ENCODE measurements around the gene AGAP1. TPM values are rescaled to one million over a fixed set of nuclear protein-coding genes. Genes with fewer than 3 reads are reported as not detected.

The AGAP1 gene
- total RNA-seq, 1 experiment from 2014 or later, result 25.8 TPM

DNA sequence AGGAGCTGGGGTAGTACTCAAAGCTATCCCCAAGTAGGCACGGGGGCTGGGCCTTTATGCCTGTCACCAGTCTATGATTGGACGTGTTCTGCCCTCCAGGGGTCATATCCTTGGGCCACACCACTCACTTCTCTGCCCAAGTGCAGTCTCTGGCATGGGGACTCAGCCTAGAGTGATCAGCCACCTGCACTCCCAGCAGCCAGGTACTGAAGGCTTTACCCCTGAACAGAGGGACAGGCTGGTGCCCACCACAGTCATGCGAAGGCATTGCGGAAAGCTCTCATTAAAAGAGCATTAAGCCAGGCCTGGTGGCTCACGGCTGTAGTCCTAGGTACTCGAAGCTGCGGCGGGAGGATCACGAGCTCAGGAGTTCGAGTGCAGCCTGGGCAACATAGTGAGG lies 199.4 kb downstream of the AGAP1 start:
- Histone ChIP-seq H3K27ac (ENCODE audit: insufficient read length, low read depth, low read length) (no peak overlapping the region), H2AFZ (ENCODE audit: low read length) (no peak overlapping the region), H3K23me2 (ENCODE audit: insufficient read length, low read depth, low read length, poor library complexity, severe bottlenecking) (no peaks in the 10 kb centered on the region), H3K4me2 (ENCODE audit: insufficient read depth, insufficient read length, low read length) (no peak overlapping the region), H4K5ac (ENCODE audit: insufficient read length, low read depth, low read length) (no peak overlapping the region), H3K79me1 (ENCODE audit: insufficient read depth, low read depth, low read length, poor library complexity, severe bottlenecking) (peaks cover 11% of the 10 kb centered on the region), H3K23ac (ENCODE audit: insufficient read length, low read depth, low read length) (no peak overlapping the region), H3K18ac (ENCODE audit: insufficient read length, low read depth, low read length) (no peak overlapping the region), H2BK5ac (ENCODE audit: insufficient read length, low read length) (no peak overlapping the region), H4K8ac (replicated peaks; ENCODE audit: insufficient read length, low read depth, low read length) (no peak overlapping the region), H3K79me2 (ENCODE audit: insufficient read depth, low read length) (peaks cover 16% of the 10 kb centered on the region; the same call in 1 of the 2 replicates), H2BK12ac (ENCODE audit: insufficient read length, low read depth, low read length) (no peak overlapping the region), H3K9ac (ENCODE audit: extremely low read depth, insufficient read length, low read length) (no peak overlapping the region), H2BK20ac (ENCODE audit: low read depth, low read length, poor library complexity, severe bottlenecking) (no peak overlapping the region), H2AK5ac (ENCODE audit: insufficient read length, low read length) (no peak overlapping the region), H3K56ac (ENCODE audit: insufficient read length, low read depth, low read length) (no peak overlapping the region), H3K4me1 (ENCODE audit: insufficient read depth, low read length) (no peaks in the 10 kb centered on the region; the same call in 1 of the 2 replicates), H4K91ac (ENCODE audit: insufficient read length, low read depth, low read length) (no peak overlapping the region), H4K20me1 (ENCODE audit: control insufficient read depth, insufficient read depth, insufficient read length) (peaks cover 4% of the 10 kb centered on the region), H3T11ph (ENCODE audit: low read length) (no peak overlapping the region), H3K4ac (ENCODE audit: low read depth, low read length) (no peak overlapping the region), H2BK120ac (ENCODE audit: low read depth, low read length, poor library complexity, severe bottlenecking) (no peak overlapping the region), H3K14ac (ENCODE audit: insufficient read depth, low read length) (no peak overlapping the region; the same call in 1 of the 2 replicates), H3K9me3 (ENCODE audit: control insufficient read depth, low read depth, low read length) (no peaks in the 10 kb centered on the region), H2BK15ac (ENCODE audit: low read depth, low read length) (no peak overlapping the region), H3K27me3 (ENCODE audit: insufficient read depth, low read length) (no peaks in the 10 kb centered on the region)
- Mint-ChIP-seq H3K27me3 (ENCODE audit: low read depth) (no peaks in the 10 kb centered on the region), H3K4me3 (no peak overlapping the region), H3K27ac (peak overlapping the region in 1 of 3 experiments; percentile 44; a peak in 2 of 7 replicates), H3K4me1 (peaks cover 35 to 48% of the 10 kb centered on the region in 2 experiments), H3K36me3 (ENCODE audit: insufficient read depth in 1 of 3, low read depth in 3 of 3) (peaks cover 6 to 15% (median 14%) of the 10 kb centered on the region in 3 experiments; a peak in 6 of 7 replicates), H3K9me3 (peaks cover 8 to 10% of the 10 kb centered on the region in 2 experiments)
- TF ChIP-seq, protein P1, sequence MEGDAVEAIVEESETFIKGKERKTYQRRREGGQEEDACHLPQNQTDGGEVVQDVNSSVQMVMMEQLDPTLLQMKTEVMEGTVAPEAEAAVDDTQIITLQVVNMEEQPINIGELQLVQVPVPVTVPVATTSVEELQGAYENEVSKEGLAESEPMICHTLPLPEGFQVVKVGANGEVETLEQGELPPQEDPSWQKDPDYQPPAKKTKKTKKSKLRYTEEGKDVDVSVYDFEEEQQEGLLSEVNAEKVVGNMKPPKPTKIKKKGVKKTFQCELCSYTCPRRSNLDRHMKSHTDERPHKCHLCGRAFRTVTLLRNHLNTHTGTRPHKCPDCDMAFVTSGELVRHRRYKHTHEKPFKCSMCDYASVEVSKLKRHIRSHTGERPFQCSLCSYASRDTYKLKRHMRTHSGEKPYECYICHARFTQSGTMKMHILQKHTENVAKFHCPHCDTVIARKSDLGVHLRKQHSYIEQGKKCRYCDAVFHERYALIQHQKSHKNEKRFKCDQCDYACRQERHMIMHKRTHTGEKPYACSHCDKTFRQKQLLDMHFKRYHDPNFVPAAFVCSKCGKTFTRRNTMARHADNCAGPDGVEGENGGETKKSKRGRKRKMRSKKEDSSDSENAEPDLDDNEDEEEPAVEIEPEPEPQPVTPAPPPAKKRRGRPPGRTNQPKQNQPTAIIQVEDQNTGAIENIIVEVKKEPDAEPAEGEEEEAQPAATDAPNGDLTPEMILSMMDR (conservative IDR thresholded peaks at IDR 0.05), result no peak
- WGBS (ENCODE audit: extremely low coverage, insufficient read length, low lambda C conversion rate), result no CpG with 5 or more reads among the region's 10 CpGs
- no peak for DNase-seq

Measured in H9 (cell line).